H54 (cell line): ENCODE results near the gene COL23A1.

ENCODE experiments used
- DNase-seq: peaks from one replicate; pipeline ENCODE4 v3.0.0; 2011; ENCODE audit warnings: low spot score, mixed read lengths; ENCODE audit not compliant: insufficient read length
- FAIRE-seq: peaks from 3 replicates; lab custom pipeline; 2011; peaks lifted over from hg19 to GRCh38; lab: Jason Lieb, UNC
- POLR2A ChIP-seq: IDR thresholded peaks from 2 replicates; pipeline ENCODE4 v1.6.1; 2011; ENCODE audit warnings: low read depth, mild to moderate bottlenecking, low read length

Gene COL23A1

DNA sequence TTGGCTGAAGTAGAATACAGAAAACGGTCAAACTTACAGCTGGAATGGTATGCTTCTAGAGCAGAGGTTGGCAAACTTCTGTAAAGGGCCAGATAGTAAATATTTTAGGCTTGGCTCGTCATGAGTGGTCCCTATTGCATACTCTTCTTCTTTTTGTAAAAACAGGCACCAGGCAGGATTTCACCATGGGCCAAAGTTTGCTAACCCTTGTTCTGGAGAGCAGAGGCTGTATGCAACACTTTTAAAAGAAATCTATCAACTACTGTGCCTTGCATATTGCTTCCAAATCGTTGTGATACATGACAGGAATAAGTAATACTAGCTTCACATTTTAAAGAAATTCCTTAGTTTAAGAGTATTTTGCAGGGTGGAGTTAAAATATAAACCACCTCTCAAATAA lies 15.6 kb upstream of the COL23A1 start:
- no peak for FAIRE-seq
- DNase-seq: no peak
- TF ChIP-seq POLR2A: no peak

- TF ChIP-seq POLR2A: no peak
- FAIRE-seq (no peak), DNase-seq (no peak)
Measured at GRCh38 chr5:178602752-178603151, 12.6 kb upstream of the COL23A1 start.

DNA sequence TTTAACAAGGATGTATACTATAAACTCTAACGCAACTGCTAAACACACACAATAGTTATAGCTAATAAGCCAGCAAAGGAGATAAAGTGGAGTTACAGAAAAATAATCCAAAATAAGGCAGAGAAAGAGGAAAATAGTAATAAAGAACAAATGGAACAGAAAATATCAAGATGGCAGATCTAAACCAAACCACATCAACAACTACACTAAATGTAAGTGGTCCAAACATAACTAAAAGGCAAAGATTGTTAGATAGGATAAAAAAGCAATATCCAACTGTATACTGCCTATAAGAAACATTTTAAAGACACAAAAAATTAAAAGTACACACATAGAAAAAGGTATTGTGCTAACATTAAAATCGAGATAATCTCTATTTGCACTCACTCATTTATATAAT lies 5.6 kb upstream of the COL23A1 start:
- DNase-seq (no peak), FAIRE-seq (no peak)
- no peak for TF ChIP-seq POLR2A

DNA sequence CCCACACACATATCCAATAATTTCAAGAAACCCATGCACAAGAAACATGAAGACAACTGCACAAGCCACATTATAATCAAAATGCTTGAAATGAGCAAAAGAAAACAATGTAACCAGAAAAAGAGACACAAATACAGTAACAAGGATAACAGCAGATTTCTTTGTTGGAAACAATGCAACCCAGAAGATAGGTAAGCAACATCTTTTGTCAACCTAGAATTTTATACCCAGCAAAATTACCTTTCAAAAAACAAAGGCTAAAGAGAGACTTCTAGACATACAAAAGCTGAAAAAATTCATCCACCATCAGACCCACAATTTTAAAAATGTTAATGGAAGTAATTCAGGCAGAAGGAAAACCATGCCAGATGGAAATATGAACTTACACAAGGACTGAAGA lies 5.0 kb upstream of the COL23A1 start:
- FAIRE-seq: no peak
- no peak for TF ChIP-seq POLR2A
- no peak for DNase-seq

DNA sequence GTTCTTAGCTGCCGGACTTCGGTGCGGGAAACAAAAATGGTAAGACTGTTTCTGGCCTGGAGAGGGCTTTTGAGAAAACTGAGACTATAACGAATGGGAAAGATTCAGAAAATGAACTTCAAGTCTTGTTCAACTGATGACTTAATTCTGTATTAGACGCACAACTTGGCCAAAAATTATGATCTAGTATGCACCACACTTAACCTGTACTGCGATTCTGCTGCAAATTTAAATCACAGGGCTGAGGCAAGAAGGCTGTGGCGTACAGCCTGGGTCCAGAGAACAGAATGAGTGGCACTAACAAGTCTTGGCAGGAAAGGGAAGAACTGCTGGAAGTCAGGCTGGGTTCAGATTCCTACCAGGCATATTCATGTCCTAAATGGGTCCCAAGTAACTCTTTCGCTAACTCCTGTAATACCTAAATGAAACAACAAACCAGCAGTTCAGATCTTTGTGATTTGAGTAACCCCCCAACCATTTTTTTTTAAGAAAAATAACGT lies 781 bp upstream of the COL23A1 start:
- DNase-seq: no peak
- no peak for TF ChIP-seq POLR2A
- no peak for FAIRE-seq

DNA sequence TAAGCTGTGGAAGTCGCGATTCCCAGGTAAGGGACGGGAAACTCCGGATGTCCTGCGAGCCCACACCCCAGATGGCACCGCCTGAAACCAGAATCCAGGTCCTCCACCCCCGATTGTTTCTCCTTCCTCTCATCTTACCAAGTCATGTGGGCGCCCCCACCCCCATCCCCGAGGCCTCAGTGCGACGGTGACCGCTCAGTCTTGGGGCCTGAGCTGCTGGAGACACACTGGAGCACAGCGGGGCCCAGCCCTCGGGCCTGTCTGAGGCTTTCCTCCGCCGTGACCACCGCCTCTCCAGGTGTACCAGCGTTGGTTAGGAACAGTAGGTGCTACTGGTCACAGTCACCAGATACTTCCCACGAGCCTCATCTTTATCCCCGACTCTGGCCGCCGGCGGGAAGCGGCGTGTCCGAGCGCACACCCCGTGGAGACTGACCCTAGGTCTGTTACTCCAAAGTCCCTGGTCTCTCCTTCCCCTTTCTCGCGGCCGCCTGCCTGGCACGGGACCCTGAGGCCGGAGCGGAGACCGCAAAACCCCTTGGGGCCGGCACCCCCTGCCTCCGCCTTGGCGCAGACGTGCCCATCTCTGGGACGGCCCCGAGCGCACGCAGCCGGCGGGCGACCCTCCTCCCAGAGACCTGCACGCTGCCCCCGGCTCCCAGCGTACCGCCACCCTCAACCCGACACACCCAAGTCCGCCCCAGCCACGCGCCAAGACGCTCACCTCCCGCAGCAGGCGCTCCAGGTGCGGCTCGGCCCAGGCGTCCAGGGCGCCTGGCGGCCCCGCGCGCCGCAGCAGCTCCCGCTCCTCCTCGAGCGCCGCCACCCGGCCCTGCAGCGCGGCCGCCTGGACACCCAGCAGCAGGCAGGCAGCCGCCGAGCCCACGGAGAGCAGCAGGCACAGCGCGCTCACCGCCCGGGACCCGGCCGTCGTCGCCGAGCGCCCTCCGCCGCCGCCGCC lies 733 bp downstream of the COL23A1 start:
- no peak for DNase-seq
- no peak for TF ChIP-seq POLR2A
- no peak for FAIRE-seq

DNA sequence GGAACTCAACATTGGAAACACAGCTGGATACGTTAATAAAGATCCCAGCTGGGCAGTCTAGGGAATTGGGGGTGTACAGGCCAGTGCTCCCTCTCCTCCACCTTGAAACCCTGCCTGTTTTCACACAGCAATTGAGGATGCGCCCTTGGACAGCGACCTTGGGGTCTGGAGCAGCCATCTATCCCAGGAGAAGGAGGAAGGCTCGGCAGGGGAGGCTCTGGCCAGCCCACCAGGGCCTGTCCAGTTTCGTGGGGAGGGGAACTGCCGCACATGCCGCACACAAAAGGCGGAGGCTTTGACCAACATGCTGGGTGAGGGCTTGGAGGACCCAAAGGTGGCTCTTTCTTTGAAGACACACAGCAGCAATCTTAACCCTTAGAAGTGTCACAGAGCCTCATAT lies 1.4 kb downstream of the COL23A1 start:
- no peak for DNase-seq
- FAIRE-seq: no peak
- TF ChIP-seq POLR2A: no peak

- no peak for TF ChIP-seq POLR2A
- FAIRE-seq (no peak), DNase-seq (no peak)
Measured at GRCh38 chr5:178587763-178588611, 2.2 kb downstream of the COL23A1 start.

GRCh38 chr5:178586396-178586795 lies 3.8 kb downstream of the COL23A1 start:
- FAIRE-seq (no peak), DNase-seq (no peak)
- TF ChIP-seq POLR2A: no peak

GRCh38 chr5:178585421-178585820 lies 4.8 kb downstream of the COL23A1 start:
- DNase-seq (peak; percentile 50), FAIRE-seq (peak; percentile 92)

DNA sequence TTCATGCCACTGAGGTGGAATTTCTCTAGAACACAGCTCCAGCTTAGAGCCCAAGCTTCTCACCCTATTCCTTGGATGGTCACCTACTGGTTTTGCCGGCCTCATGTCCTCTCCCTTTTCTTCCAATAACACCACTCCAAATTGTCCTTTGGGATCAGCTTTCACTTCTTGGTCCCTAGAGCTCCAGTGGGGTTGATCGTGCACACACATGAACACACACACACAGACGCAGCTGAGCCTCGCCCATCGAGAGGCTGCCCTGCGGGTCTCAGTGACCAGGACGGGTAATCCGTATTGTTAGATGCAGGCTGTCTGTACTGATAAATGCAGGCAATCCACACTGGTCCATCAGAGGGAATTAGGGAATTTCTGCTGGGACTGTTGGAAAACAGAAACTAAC lies 6.9 kb downstream of the COL23A1 start:
- FAIRE-seq: no peak
- TF ChIP-seq POLR2A: no peak
- DNase-seq: no peak

DNA sequence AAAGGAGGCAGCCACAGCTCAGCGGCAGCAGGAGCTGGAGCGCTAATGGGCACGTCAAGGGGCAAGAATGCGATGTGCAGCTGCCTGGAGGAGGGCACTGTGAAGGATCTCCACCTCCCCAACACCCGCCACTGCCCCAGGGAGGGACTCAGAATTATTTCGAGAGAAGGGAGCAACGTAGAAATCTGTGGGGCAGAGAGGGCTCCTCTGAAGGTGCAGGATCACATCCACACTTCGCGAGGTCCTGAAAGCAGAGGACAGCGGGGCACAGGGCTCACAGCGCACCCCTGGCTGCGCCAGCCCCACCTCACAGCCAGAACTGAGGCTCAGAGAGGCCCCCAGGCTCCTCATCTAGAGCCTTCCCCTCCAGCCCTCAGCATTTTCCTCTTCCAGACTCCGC lies 7.9 kb downstream of the COL23A1 start:
- FAIRE-seq (no peak), DNase-seq (no peak)
- no peak for TF ChIP-seq POLR2A

DNA sequence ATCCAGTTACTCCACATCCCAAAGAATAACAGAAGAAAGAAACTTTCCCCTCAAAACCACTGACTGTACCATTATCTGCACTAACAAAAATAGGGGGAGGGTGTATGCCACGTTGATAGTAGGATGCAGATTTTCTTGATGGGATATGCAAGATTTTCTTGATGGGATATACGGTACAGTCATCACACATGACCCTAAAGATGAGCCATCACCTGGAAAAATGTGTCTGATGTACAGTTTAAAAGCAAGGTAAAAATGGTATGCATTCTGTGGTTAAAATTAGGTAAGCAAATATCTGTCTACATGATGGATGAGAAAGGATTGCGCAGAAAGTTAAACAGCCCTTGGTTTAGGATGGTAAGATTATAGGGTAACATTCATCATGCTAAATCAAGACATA lies 8.6 kb downstream of the COL23A1 start:
- no peak for TF ChIP-seq POLR2A
- DNase-seq (no peak), FAIRE-seq (no peak)
